WTC11 (cell line): ENCODE measurements around the gene SMCO1. TPM values are rescaled to one million over a fixed set of nuclear protein-coding genes. Genes with fewer than 3 reads are reported as not detected.

Experiments used
- ATAC-seq: fragments of 200-7000 bp; cut with Tn5 transposase; 2 replicates; pipeline ENCODE4 v1.10.0; 2021; ENCODE audit warnings: mild to moderate bottlenecking, moderate library complexity
- CTCF ChIA-PET: fragments of 300-600 bp; sonication (Branson Sonifier 250); formaldehyde crosslinking; loops from one replicate; lab custom pipeline; 2021; ENCODE audit warnings: antibody characterized with exemption; lab: Charles Lee
- POLR2A ChIA-PET: fragments of 350-600 bp; sonication (Branson Sonifier 250); formaldehyde crosslinking; loops from one replicate; lab custom pipeline; 2021; ENCODE audit warnings: antibody characterized with exemption; lab: Charles Lee
- DNase-seq: peaks from one replicate; pipeline ENCODE4 v3.0.0; 2021; ENCODE audit warnings: low spot score
- H3K27ac Mint-ChIP-seq: 2 replicates; pipeline ENCODE4 v1.8.0; 2021; ENCODE audit warnings: mixed read lengths
- H3K27me3 Mint-ChIP-seq: 2 replicates; pipeline ENCODE4 v1.8.0; 2021; ENCODE audit warnings: low read depth, mild to moderate bottlenecking, moderate library complexity, mixed read lengths
- H3K36me3 Mint-ChIP-seq: 2 replicates; pipeline ENCODE4 v1.8.0; 2021; ENCODE audit warnings: mixed read lengths
- H3K4me1 Mint-ChIP-seq: 2 replicates; pipeline ENCODE4 v1.8.0; 2022; ENCODE audit warnings: mixed read lengths
- H3K4me3 Mint-ChIP-seq: 2 replicates; pipeline ENCODE4 v1.8.0; 2021; ENCODE audit warnings: mild to moderate bottlenecking, moderate library complexity, mixed read lengths
- H3K9me3 Mint-ChIP-seq: 2 replicates; pipeline ENCODE4 v1.8.0; 2021; ENCODE audit warnings: mixed read lengths
- AR ChIP-seq: fragments of 250-450 bp; sonication (Bioruptor Pico); IDR thresholded peaks from 2 replicates; pipeline ENCODE4 v1.9.0; 2021; ENCODE audit warnings: mild to moderate bottlenecking
- ATF2 ChIP-seq: sonication (generic); formaldehyde crosslinking; IDR thresholded peaks from 2 replicates; pipeline ENCODE4 v1.8.1; 2022; ENCODE audit warnings: low read depth, missing genetic modification reagents, borderline replicate concordance
- E2F1 ChIP-seq: sonication (generic); formaldehyde crosslinking; IDR thresholded peaks from 2 replicates; pipeline ENCODE4 v1.8.0; 2022; ENCODE audit warnings: mild to moderate bottlenecking, missing genetic modification reagents
- ELF4 ChIP-seq: sonication (generic); formaldehyde crosslinking; IDR thresholded peaks from 2 replicates; pipeline ENCODE4 v1.8.1; 2022; ENCODE audit warnings: low read depth, mild to moderate bottlenecking, moderate library complexity, missing genetic modification reagents
- ESRRA ChIP-seq: sonication (generic); formaldehyde crosslinking; IDR thresholded peaks from 2 replicates; pipeline ENCODE4 v1.8.1; 2022; ENCODE audit warnings: mild to moderate bottlenecking, missing genetic modification reagents, borderline replicate concordance
- JAZF1 ChIP-seq: fragments of 250-450 bp; sonication (Bioruptor Pico); IDR thresholded peaks from 2 replicates; pipeline ENCODE4 v1.9.0; 2021; ENCODE audit warnings: moderate library complexity, mild to moderate bottlenecking, inconsistent platforms
- JUN ChIP-seq: sonication (generic); formaldehyde crosslinking; IDR thresholded peaks from 2 replicates; pipeline ENCODE4 v1.8.0; 2023; ENCODE audit warnings: mild to moderate bottlenecking, missing genetic modification reagents
- MAX ChIP-seq: sonication (generic); formaldehyde crosslinking; IDR thresholded peaks from 2 replicates; pipeline ENCODE4 v1.8.0; 2022; ENCODE audit warnings: mild to moderate bottlenecking, missing genetic modification reagents
- MYBL2 ChIP-seq: sonication (generic); formaldehyde crosslinking; IDR thresholded peaks from 2 replicates; pipeline ENCODE4 v1.8.1; 2023; ENCODE audit warnings: mild to moderate bottlenecking, moderate library complexity, missing genetic modification reagents
- NFE2L1 ChIP-seq: sonication (generic); formaldehyde crosslinking; IDR thresholded peaks from 2 replicates; pipeline ENCODE4 v1.8.1; 2023; ENCODE audit warnings: missing genetic modification reagents
- NFYB ChIP-seq: sonication (generic); formaldehyde crosslinking; conservative IDR thresholded peaks from 2 replicates; pipeline ENCODE4 v1.8.0; 2022; ENCODE audit warnings: low read depth, missing genetic modification reagents
- NR2C2 ChIP-seq: sonication (generic); formaldehyde crosslinking; IDR thresholded peaks from 2 replicates; pipeline ENCODE4 v1.8.0; 2022; ENCODE audit warnings: mild to moderate bottlenecking, missing genetic modification reagents
- NR3C1 ChIP-seq: sonication (generic); formaldehyde crosslinking; conservative IDR thresholded peaks from 2 replicates; pipeline ENCODE4 v1.8.1; 2023; ENCODE audit warnings: low read depth, mild to moderate bottlenecking, missing genetic modification reagents
- OVOL2 ChIP-seq: fragments of 250-450 bp; sonication (Bioruptor Pico); IDR thresholded peaks from 2 replicates; pipeline ENCODE4 v1.9.0; 2021; ENCODE audit warnings: mild to moderate bottlenecking, borderline replicate concordance
- SOX15 ChIP-seq: fragments of 250-450 bp; sonication (Bioruptor Pico); IDR thresholded peaks from 2 replicates; pipeline ENCODE4 v1.9.0; 2021; ENCODE audit warnings: mild to moderate bottlenecking
- SP1 ChIP-seq: sonication (generic); formaldehyde crosslinking; conservative IDR thresholded peaks from 2 replicates; pipeline ENCODE4 v1.8.1; 2022; ENCODE audit warnings: missing genetic modification reagents
- TCF7 ChIP-seq: sonication (generic); formaldehyde crosslinking; IDR thresholded peaks from 2 replicates; pipeline ENCODE4 v1.8.0; 2022; ENCODE audit warnings: mild to moderate bottlenecking, low read depth, missing genetic modification reagents, moderate library complexity
- USF2 ChIP-seq: sonication (generic); formaldehyde crosslinking; IDR thresholded peaks from 2 replicates; pipeline ENCODE4 v1.8.1; 2023; ENCODE audit warnings: mild to moderate bottlenecking, missing genetic modification reagents, moderate library complexity
- ZBTB43 ChIP-seq: sonication (generic); formaldehyde crosslinking; IDR thresholded peaks from 2 replicates; pipeline ENCODE4 v1.8.1; 2023; ENCODE audit warnings: mild to moderate bottlenecking, missing genetic modification reagents
- ZMAT4 ChIP-seq: fragments of 250-450 bp; sonication (Bioruptor Pico); IDR thresholded peaks from 2 replicates; pipeline ENCODE4 v1.9.0; 2021; ENCODE audit warnings: mild to moderate bottlenecking
- ZNF317 ChIP-seq: sonication (generic); formaldehyde crosslinking; IDR thresholded peaks from 2 replicates; pipeline ENCODE4 v1.8.1; 2023; ENCODE audit warnings: low read depth, mild to moderate bottlenecking, moderate library complexity, missing genetic modification reagents, borderline replicate concordance
- ZNF425 ChIP-seq: fragments of 250-450 bp; sonication (Bioruptor Pico); conservative IDR thresholded peaks from 2 replicates; pipeline ENCODE4 v1.9.0; 2021; ENCODE audit warnings: mild to moderate bottlenecking
- ZNF512 ChIP-seq: sonication (generic); formaldehyde crosslinking; IDR thresholded peaks from 2 replicates; pipeline ENCODE4 v1.8.1; 2022; ENCODE audit warnings: missing genetic modification reagents, borderline replicate concordance
- ZNF671 ChIP-seq: fragments of 250-450 bp; sonication (Bioruptor Pico); IDR thresholded peaks from 2 replicates; pipeline ENCODE4 v1.8.0; 2021; ENCODE audit warnings: mild to moderate bottlenecking
- total RNA-seq: library from RNA; stranded (reverse); gene quantifications from 3 replicates; pipeline ENCODE4 v1.2.3, GENCODE V29; 2021

Gene SMCO1
- total RNA-seq, 1 experiment from 2014 or later, result not detected

GRCh38 chr3:196517162-196517800, 2.1 kb upstream of the SMCO1 start:
- ChIA-PET POLR2A (no interaction called here), CTCF (interaction anchor here (0.6 to 3.6 kb wide), 4 partner anchors 12 to 264 kb away, joined by 3 to 12 read pairs (median 5); no protein-coding TSS in a partner anchor)
- Mint-ChIP-seq H3K4me3 (no peak overlapping the region), H3K9me3 (peaks cover 64% of the 10 kb centered on the region), H3K27ac (no peak overlapping the region), H3K36me3 (peaks cover 51% of the 10 kb centered on the region), H3K27me3 (peaks cover 18% of the 10 kb centered on the region), H3K4me1 (peaks cover 8% of the 10 kb centered on the region)
- DNase-seq (no peak), ATAC-seq (peak; percentile 23; the same call in 1 of the 2 replicates)
- no peak for TF ChIP-seq AR (CRISPR knock-in tag)
- TF ChIP-seq MAX (CRISPR knock-in tag), result no peak
- no peak for TF ChIP-seq ZNF512 (CRISPR knock-in tag)
- no peak for TF ChIP-seq ZMAT4 (CRISPR knock-in tag)
- TF ChIP-seq ESRRA, result no peak
- no peak for TF ChIP-seq NFYB
- TF ChIP-seq ZNF425, result no peak
- TF ChIP-seq ZNF317 (CRISPR knock-in tag), result no peak
- no peak for TF ChIP-seq SOX15 (CRISPR knock-in tag)
- TF ChIP-seq NR3C1 (CRISPR knock-in tag), result no peak
- no peak for TF ChIP-seq ATF2

GRCh38 chr3:196514350-196514716, 813 bp downstream of the SMCO1 start:
- no peak overlapping the region for H3K4me3 Mint-ChIP-seq
- ATAC-seq (no peak), DNase-seq (no peak)
- CTCF ChIA-PET, result interaction anchor here (3.1 kb wide), 1 partner anchor 9 kb away, joined by 12 read pairs; no protein-coding TSS in a partner anchor
- POLR2A ChIA-PET, result interaction anchor here (0.6 kb wide), 1 partner anchor 356 kb away, joined by 4 read pairs; no protein-coding TSS in a partner anchor
- H3K27me3 Mint-ChIP-seq, result peaks cover 10% of the 10 kb centered on the region
- H3K27ac Mint-ChIP-seq, result no peak overlapping the region
- peaks cover 8% of the 10 kb centered on the region for H3K4me1 Mint-ChIP-seq
- peaks cover 35% of the 10 kb centered on the region for H3K9me3 Mint-ChIP-seq
- H3K36me3 Mint-ChIP-seq, result peaks cover 25% of the 10 kb centered on the region
- TF ChIP-seq NR2C2 (CRISPR knock-in tag) (no peak), TCF7 (CRISPR knock-in tag) (no peak), USF2 (no peak), ELF4 (CRISPR knock-in tag) (no peak), E2F1 (CRISPR knock-in tag) (no peak), MYBL2 (CRISPR knock-in tag) (no peak), NFE2L1 (CRISPR knock-in tag) (no peak), ZBTB43 (CRISPR knock-in tag) (no peak), SP1 (no peak), ZNF671 (CRISPR knock-in tag) (no peak), SOX15 (CRISPR knock-in tag) (no peak), OVOL2 (CRISPR knock-in tag) (no peak), JUN (CRISPR knock-in tag) (no peak), JAZF1 (CRISPR knock-in tag) (no peak)
